ENCODE measurements around the gene LTBP2.
"Not testable (repeated sequence)": the region's sequence is repeated elsewhere in the genome, so short reads cannot be mapped to it uniquely, and the experiment has no call there.

LTBP2 gene

DNA sequence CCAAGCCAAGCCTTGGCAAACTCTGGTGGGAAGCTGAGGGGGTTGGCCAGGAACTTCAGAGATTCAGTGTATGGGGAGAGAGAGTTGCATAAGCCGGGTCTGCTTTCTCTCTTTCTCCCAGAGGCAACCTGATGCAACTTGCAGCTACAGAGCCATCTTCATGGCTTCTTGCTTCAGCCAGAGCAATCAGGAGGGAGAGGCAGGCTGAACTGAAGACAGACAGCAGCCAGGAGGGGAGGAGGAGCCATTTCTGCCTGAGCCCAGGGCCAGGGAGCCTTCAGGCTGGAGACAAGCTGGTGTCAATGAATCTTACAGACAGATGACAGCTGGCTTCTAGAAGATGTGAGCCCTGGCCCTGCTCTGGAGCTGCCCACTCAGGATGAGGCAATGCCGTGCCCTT is 137.7 kb downstream of the LTBP2 start:
- no peak for DNase-seq

DNA sequence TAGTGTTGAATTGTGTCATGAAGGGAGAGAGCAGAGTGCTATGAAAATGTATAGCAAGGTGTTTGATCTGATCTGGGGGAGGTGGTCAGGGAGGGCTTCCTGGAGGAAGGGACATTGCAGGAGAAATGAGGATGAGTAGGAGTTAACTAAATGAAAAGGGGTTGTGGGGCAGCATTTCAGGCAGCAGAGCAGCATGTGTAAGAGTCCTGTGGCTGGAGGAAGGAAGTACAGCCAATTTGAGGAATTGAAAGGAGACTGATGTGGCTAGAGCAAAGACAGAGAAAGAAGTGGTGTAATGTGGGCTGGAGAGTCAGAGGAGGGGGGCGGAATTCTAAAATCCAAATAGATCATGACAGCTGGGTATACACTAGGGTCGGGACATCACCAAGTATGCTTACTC is 139.4 kb downstream of the LTBP2 start:
- no peak for DNase-seq

DNA sequence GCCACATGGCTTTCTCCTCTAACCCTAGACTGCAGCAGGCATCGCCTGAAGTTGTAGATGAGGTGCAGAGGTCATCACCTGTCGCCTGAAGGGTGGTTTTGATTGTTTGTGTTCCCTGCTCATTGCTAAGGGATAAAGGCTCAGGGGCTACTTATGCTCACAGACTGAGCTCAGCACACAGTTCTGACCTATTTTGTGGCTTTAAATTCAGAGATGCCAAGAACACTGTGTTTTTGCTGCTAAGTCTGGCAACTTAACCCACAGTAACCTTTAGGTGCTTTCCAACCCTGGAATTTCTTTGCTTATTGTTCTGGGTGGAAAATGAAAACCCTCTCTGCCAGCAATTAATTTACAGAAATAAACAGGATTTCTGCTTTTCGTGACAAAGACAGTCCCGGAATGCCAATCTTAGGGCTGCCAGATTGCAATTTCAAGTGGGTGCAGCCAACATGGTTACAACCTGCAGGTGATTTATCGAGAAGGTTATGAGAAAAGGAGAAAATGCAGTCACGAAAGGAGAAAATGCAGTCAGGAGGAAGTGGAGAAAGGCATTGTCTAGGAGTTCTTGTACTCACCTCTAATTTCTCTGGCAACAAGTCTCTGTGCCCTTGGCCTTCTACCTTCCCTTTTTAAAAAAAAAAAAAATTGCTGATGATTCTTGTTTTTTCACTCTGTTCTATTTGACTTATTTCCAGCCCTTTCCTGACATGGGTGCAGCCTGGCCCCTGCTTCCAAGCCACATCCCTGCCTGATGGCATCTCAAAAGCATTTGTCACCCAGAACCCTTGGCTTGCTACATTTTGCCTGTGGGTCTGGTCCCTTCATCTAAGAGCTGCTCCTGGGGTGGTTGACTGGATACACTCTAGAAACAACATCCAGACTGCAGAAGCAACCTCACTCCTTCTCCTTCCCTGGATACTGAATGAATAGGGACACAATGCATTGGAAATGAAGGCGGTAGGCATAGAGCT is 142.2 kb downstream of the LTBP2 start:
- DNase-seq = no peak

DNA sequence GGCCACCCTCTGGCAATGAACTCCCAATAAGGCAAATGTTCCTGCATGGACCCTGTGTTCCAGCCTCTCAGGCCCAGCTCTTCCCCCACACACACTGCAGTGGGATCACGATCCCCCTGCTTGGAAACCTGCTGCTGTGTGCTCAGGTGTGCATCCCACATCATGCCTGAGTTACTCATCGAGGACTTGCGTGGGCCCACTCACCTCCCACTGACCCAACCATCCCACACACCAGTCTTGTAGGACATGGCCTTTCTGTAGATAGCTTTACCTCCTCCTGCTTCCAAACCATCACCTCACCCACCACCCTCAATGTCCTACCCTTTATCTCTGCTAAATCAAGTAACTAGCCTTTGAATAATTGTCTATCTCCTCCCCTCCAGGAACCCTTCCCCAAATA is 143.5 kb downstream of the LTBP2 start:
- DNase-seq = no peak

DNA sequence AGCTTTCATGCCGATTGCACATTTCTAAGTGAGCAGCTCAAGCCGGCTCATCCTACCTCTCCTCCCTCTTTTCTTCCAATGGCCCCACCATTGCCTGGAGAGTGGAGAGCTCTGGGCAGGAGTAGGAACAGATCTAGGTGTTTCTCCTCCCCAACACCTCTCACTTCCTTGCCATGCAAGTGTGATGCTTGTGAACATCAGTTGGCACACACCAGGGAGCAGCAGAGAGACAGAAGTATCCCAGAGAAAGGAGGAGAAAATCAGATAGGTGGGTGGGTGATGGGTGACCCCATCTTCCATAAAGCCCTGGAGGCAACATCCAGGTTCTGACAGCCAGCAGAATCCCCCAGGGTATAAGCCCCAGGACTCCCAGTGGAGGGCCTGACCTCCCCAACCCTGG is 146.7 kb downstream of the LTBP2 start:
- no peak for DNase-seq

DNA sequence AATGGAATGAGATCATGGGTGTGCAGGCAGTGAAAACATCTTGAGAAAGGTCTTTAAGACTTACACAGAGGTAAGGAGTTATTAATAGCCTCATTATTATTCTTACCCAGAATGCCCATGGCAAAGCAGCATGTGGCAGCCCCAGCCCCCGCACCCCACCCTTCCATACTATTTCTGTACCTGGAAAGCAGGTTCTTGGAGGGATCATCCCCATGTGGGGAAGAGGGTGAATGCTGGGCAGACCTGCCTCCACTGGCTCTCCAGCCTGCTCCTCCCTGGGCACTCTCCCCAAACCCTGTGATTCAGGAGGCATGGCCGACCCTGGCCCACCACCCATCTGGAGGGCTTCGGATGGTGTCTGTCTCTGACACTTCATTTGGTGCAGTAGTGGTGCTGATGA is 147.3 kb downstream of the LTBP2 start:
- DNase-seq = no peak

DNA sequence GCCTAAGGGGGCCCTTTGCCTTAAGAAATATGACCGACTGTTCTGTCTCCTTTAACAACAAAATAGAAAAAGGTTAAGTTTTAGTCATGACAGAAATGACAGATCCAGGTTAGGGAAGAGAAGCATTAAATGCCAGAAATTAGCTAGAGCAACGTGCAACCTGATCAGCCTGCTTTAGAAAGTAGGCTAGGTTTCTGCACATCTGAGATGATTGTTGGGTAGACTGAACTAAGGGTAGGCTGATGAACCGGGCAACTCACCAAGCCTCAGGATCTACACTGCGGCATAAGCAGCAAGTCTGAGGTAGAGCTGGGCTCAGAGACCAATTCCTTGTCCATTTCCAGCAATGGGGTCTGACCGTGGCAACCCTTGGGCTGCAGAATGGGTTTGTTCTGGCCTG is 148.3 kb downstream of the LTBP2 start:
- no peak for DNase-seq

DNA sequence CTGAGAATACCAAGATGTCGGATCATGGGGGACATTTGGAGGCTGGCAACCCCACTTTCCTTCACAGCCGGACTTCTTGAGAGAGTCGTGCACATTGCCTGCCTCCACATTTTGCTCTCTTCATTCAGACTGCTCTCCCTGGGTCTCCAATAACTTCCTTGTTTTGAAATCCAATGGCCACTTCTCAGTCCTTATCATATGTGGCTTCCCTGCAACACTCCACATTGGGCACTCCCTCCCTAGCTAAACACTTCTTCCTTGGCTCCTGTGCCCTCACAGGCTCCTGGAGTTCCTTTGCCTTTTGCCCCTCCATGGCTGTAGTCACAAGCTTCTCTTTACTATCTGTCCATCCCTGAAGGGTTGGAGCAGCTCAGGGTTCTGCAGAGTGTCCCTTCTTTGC is 149.0 kb downstream of the LTBP2 start:
- DNase-seq = no peak

DNA sequence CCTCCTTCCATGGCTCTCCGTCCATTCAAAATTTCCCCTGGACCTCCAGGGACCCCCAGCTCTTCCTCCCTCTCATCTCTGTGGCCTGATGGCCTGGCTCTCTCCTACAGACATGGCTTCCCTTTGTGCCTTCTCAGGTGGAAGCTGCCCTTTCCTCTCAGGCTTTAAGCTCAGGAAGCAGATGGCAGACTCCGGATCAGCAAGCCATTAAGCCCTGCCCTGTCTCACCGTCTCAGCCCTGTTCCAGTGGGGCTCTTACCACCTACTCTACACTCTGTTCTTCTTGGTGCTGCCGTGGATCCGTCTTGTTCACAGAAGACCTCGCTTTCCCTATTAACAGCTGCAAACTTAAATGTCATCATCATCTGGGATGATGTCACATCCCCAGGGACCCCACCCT is 152.1 kb downstream of the LTBP2 start:
- DNase-seq = no peak

DNA sequence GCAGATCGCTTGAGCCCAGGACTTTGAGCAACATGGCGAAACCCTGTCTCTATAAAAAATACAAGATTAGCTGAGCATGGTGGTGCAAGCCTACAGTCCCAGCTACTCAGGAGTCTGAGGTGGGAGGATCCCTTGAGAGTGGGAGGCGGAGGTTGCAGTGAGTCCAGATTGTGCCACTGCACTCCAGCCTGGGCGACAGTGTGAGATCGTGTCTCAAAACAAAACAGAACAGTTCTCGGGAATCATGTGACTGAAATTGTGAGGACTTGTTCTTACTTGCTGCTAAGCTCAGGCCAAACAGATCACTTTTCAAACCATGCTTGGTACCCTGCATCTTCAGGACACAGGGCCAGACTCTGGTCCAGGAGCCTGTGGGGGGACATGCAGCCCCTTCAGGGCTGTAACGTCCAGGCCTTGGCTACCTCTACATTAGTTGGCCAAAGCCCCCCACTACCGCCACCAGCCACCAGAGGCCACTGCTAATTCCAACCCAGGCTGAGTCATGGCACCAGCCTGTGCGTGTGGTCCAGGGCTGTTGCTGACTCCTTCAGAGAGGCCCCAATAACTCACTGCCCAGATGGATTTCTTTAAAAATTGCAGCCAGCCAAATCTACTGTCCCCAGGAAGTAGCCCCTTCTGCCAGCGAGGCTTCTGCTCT is 152.6 kb downstream of the LTBP2 start:
- DNase-seq = peak; percentile 35

DNA sequence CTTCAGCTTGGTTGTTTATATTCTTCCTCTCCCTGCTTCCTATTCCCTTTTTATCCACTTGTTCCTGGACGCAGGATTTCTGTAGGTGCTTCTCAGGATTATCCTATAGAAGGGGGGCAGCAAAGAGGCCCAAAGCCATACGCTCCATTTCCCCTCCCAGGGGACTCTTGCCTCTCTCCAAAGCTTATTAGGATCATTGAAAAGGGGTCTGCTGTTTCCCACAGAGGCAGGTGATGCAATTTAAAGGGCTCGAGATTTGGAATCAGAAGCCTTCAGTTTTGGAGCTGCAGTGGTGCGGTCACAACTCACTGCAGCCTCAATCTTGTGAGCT is 154.5 kb downstream of the LTBP2 start:
- DNase-seq = no peak

DNA sequence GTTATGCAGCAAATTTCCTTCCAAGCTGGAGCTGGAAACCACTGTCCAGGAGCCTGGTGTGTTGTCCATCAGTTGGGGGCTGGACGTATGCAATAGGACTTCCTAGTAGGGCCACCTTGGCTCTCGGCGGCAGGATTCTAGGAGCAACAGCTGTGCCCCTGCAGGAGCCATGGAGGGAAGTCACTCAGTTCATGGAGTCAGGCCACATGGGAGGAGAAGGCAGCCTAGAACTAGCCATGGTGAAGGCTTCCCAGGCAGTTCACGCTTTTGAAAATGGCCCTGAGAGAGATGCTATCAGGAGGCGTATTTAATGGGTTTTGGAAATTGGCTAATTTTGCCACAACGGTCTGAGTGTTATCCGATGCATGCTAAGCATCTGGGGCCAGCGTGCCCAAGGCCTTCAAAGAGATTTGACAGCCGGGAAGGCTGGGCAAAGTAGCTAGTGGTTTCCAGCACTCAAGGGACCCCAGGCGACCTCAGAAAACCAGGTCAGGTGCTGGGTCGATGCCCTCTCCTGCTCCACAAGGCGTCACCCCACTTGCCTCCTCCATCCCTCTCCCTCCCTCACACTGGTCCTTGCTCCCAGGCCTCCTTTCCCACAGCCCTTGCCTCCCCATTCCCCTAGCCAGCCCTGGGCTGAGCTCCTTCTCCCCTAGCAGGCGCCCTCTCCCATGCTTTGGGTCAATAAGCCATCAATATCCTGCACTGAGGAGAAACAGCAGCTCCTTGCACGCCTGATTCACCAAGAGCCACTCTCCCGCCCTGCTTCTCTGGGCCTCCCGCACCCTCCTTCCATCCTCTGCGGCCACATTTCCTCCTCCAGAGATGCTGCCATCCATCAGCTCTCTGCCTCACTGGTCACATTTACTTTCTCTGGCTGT is 155.1 kb downstream of the LTBP2 start:
- DNase-seq = no peak

DNA sequence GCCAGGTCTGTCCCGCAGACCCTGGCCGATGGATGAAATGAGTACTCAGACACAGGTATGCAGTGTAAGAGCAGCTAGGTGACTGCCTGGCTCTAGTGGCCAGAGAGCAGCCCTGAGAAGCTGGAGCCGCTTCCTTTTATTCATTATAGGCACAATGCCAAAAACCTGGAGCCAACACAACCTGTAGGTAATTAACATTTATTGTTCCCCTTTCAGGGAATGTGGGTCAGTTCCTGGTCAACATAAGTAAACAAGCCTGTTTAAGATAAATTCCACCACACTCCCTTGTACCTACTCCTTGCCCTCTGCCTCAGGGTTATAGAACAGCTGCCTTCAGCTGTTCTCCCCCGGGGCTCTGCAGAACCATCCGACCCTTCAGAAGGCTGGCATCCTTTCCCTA is 157.6 kb downstream of the LTBP2 start:
- not testable (repeated sequence) for DNase-seq

All from activated CD4-positive, CD25-positive, alpha-beta regulatory T cell treated with anti-CD3 and anti-CD28 coated beads, Interleukin-2, amount 50 U/mL, for 72 hours (primary cell).